H7 (cell line): ENCODE measurements around the gene PCDHA5. TPM values are rescaled to one million over a fixed set of nuclear protein-coding genes. Genes with fewer than 3 reads are reported as not detected.
"Not testable (repeated sequence)": the region's sequence is repeated elsewhere in the genome, so short reads cannot be mapped to it uniquely, and the experiment has no call there.

ENCODE experiments used
- DNase-seq: peaks from one replicate; pipeline ENCODE4 v3.0.0; 2012
- H3K27me3 ChIP-seq: 2 replicates; pipeline ENCODE4 v1.6.0; 2011; ENCODE audit warnings: mild to moderate bottlenecking, low read length; ENCODE audit not compliant: control insufficient read depth, insufficient read depth
- H3K36me3 ChIP-seq: replicated peaks from 2 replicates; pipeline ENCODE4 v1.5.1; 2011; ENCODE audit warnings: low read length; ENCODE audit not compliant: control insufficient read depth, insufficient read depth
- H3K4me3 ChIP-seq: 2 replicates; pipeline ENCODE4 v1.5.1; 2011; ENCODE audit warnings: low read depth, mild to moderate bottlenecking, control low read depth, low read length, moderate library complexity; ENCODE audit not compliant: insufficient read depth
- total RNA-seq: library from RNA; depleted of rRNA; stranded (reverse); fragments of >200 nt; shearing (Covaris generic); gene quantifications from 2 replicates; pipeline ENCODE4 v1.2.3, GENCODE V29; 2014

Gene PCDHA5
- total RNA-seq, 1 experiment from 2014 or later: 0.28 TPM

GRCh38 chr5:140835622-140836510 is 14.5 kb downstream of the PCDHA5 start:
- H3K4me3 ChIP-seq: no peak overlapping the region
- no peak for DNase-seq
- H3K27me3 ChIP-seq: no peaks in the 10 kb centered on the region
- H3K36me3 ChIP-seq: no peaks in the 10 kb centered on the region

GRCh38 chr5:140840978-140841962 is 19.9 kb downstream of the PCDHA5 start, which contains the start of gene PCDHA8:
Gene PCDHA8 (plus strand): TSS chr5:140841187. CDS start chr5:140841322, 135 bp downstream.
- Histone ChIP-seq H3K36me3 (no peaks in the 10 kb centered on the region), H3K27me3 (no peaks in the 10 kb centered on the region), H3K4me3 (no peak within 1 kb of the TSS; the same call in 1 of the 2 replicates)
- DNase-seq: peak; percentile 78

GRCh38 chr5:140842798-140843733 is 21.7 kb downstream of the PCDHA5 start:
- DNase-seq: no peak
- H3K4me3 ChIP-seq: no peak overlapping the region
- no peaks in the 10 kb centered on the region for H3K27me3 ChIP-seq
- no peaks in the 10 kb centered on the region for H3K36me3 ChIP-seq

- DNase-seq, H3K27me3 ChIP-seq: not testable (repeated sequence)
- peak within 1 kb of the TSS; percentile 1; the same call in 1 of the 2 replicates for H3K4me3 ChIP-seq
Measured at GRCh38 chr5:140848139-140849102, 27.0 kb downstream of the PCDHA5 start, which contains the start of gene PCDHA9. Gene PCDHA9 (plus strand): TSS chr5:140848382. CDS start chr5:140848496, 114 bp downstream.

GRCh38 chr5:140849831-140850634 is 28.6 kb downstream of the PCDHA5 start:
- not testable (repeated sequence) for H3K27me3 ChIP-seq, H3K36me3 ChIP-seq, DNase-seq, H3K4me3 ChIP-seq

More at GRCh38 chr5:140848139-140849102, 27.0 kb downstream of the PCDHA5 start, which contains the start of gene PCDHA9:
- H3K36me3 ChIP-seq: not testable (repeated sequence)

- H3K27me3 ChIP-seq: no peaks in the 10 kb centered on the region
- H3K4me3 ChIP-seq: peak within 1 kb of the TSS; percentile 41; the same call in 1 of the 2 replicates
- H3K36me3 ChIP-seq: no peaks in the 10 kb centered on the region
- peak; percentile 75 for DNase-seq
Measured at GRCh38 chr5:140855772-140856674, 34.6 kb downstream of the PCDHA5 start, which contains the start of gene PCDHA10. Gene PCDHA10 (plus strand): TSS chr5:140855897. CDS start chr5:140856049, 152 bp downstream.

GRCh38 chr5:140857177-140857986 is 36.0 kb downstream of the PCDHA5 start:
- peaks cover 1% of the 10 kb centered on the region for H3K36me3 ChIP-seq
- DNase-seq: no peak
- no peak overlapping the region for H3K4me3 ChIP-seq
- H3K27me3 ChIP-seq: no peaks in the 10 kb centered on the region

- Histone ChIP-seq H3K36me3 (peaks cover 1% of the 10 kb centered on the region), H3K27me3 (no peaks in the 10 kb centered on the region), H3K4me3 (no peak overlapping the region)
- DNase-seq: no peak
Measured at GRCh38 chr5:140857987-140858240, 36.5 kb downstream of the PCDHA5 start.

GRCh38 chr5:140862441-140863295 is 41.3 kb downstream of the PCDHA5 start:
- no peak overlapping the region for H3K4me3 ChIP-seq
- DNase-seq: no peak
- H3K27me3 ChIP-seq: no peaks in the 10 kb centered on the region
- H3K36me3 ChIP-seq: peaks cover 1% of the 10 kb centered on the region
